Neural crest cell (in vitro differentiated cells): ENCODE data around the gene IL1B. TPM values are rescaled to one million over a fixed set of nuclear protein-coding genes. Genes with fewer than 3 reads are reported as not detected.

Experiments used
- DNase-seq: peaks from one replicate; pipeline ENCODE4 v3.0.0; 2021; ENCODE audit warnings: low read depth, mixed read lengths, low spot score
- H3K27ac Mint-ChIP-seq: one replicate; pipeline ENCODE4 v1.8.0; 2021; ENCODE audit warnings: mild to moderate bottlenecking, mixed read lengths; ENCODE audit not compliant: unreplicated experiment
- H3K27me3 Mint-ChIP-seq: 2 replicates; pipeline ENCODE4 v1.8.0; 2021; ENCODE audit warnings: low read depth, mild to moderate bottlenecking, mixed read lengths
- H3K36me3 Mint-ChIP-seq: 2 replicates; pipeline ENCODE4 v1.8.0; 2021; ENCODE audit warnings: low read depth, mild to moderate bottlenecking, mixed read lengths
- H3K4me1 Mint-ChIP-seq: 2 replicates; pipeline ENCODE4 v1.8.0; 2021; ENCODE audit warnings: mixed read lengths
- H3K4me3 Mint-ChIP-seq: one replicate; pipeline ENCODE4 v1.8.0; 2021; ENCODE audit warnings: mild to moderate bottlenecking, mixed read lengths
- H3K9me3 Mint-ChIP-seq: 2 replicates; pipeline ENCODE4 v1.8.0; 2021; ENCODE audit warnings: mixed read lengths
- CTCF ChIP-seq: fragments of 200-600 bp; sonication (generic); conservative IDR thresholded peaks from 2 replicates; pipeline ENCODE4 v1.5.0; 2021; ENCODE audit warnings: antibody characterized with exemption, mild to moderate bottlenecking
- total RNA-seq: library from RNA; stranded (reverse); gene quantifications from 2 replicates; pipeline ENCODE4 v1.2.1, GENCODE V29; 2021

Gene IL1B
- total RNA-seq, 1 donor from 2014 or later = not detected

- Mint-ChIP-seq H3K4me1 (no peaks in the 10 kb centered on the region), H3K9me3 (peaks cover 14% of the 10 kb centered on the region), H3K27me3 (no peaks in the 10 kb centered on the region), H3K27ac (no peak overlapping the region), H3K36me3 (peaks cover 2% of the 10 kb centered on the region), H3K4me3 (no peak overlapping the region)
- no peak for DNase-seq
- TF ChIP-seq CTCF = no peak
These were observed 35.5 kb downstream of the IL1B start for GRCh38 chr2:112800881-112801583.

DNA sequence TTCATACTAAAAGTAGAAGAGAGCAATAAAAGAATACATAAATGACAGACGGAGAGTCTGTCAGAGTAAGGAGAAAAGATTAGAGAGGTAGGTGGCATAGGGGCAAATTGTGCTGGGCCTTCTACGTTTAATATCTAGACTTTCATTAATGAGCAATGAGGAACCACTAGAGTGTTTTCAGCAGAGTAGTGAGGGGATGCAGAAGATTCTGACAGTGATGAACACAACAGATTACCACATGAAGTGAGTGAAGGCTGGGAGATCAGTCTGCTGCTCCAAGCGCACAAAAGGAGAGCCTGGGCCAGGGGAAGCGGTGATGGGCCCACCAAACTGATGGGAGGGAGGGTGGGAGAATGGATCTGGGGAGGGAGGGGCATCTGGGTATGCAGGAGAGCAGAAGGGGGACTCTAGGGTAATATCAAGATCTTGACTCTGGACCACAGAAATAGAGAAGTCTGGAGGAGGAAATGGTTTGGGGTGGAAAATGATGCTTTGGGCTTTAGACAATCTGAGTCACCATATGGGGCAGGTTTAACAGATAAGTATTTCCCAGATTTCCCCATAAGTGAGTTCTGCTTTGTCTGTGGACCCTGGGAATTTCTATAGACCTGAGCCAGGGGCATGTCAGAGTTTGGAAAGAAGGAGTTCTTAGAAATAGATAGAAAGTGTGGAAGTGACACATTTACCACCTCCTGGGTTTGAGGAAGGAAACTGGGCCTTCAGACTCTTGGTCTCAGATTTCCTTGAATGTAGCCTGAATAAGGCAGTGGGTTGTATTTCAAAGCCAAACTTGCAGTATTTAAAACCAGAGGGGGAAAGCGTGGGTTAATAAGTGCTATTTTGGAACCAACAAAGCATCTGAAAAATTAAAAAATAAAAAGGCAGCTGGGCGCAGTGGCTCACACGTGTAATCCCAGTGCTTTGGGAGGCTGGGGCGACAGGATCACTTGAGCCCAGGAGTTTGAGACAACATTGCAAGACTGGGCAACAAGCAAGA is 37.3 kb downstream of the IL1B start:
- Mint-ChIP-seq H3K36me3 (no peaks in the 10 kb centered on the region), H3K27me3 (no peaks in the 10 kb centered on the region), H3K4me3 (no peak overlapping the region), H3K27ac (no peak overlapping the region), H3K9me3 (peaks cover 16% of the 10 kb centered on the region), H3K4me1 (no peaks in the 10 kb centered on the region)
- no peak for TF ChIP-seq CTCF
- no peak for DNase-seq

GRCh38 chr2:112796486-112796885 is 40.1 kb downstream of the IL1B start:
- no peak overlapping the region for H3K4me3 Mint-ChIP-seq
- DNase-seq = no peak
- no peak for TF ChIP-seq CTCF
- H3K27me3 Mint-ChIP-seq = no peaks in the 10 kb centered on the region
- H3K4me1 Mint-ChIP-seq = no peaks in the 10 kb centered on the region
- H3K9me3 Mint-ChIP-seq = peaks cover 21% of the 10 kb centered on the region
- H3K27ac Mint-ChIP-seq = no peak overlapping the region
- no peaks in the 10 kb centered on the region for H3K36me3 Mint-ChIP-seq

GRCh38 chr2:112795774-112796173 is 40.8 kb downstream of the IL1B start:
- no peaks in the 10 kb centered on the region for H3K27me3 Mint-ChIP-seq
- H3K4me3 Mint-ChIP-seq = no peak overlapping the region
- no peak for DNase-seq
- no peaks in the 10 kb centered on the region for H3K36me3 Mint-ChIP-seq
- no peak for TF ChIP-seq CTCF
- H3K9me3 Mint-ChIP-seq = peaks cover 21% of the 10 kb centered on the region
- H3K4me1 Mint-ChIP-seq = no peaks in the 10 kb centered on the region
- no peak overlapping the region for H3K27ac Mint-ChIP-seq

DNA sequence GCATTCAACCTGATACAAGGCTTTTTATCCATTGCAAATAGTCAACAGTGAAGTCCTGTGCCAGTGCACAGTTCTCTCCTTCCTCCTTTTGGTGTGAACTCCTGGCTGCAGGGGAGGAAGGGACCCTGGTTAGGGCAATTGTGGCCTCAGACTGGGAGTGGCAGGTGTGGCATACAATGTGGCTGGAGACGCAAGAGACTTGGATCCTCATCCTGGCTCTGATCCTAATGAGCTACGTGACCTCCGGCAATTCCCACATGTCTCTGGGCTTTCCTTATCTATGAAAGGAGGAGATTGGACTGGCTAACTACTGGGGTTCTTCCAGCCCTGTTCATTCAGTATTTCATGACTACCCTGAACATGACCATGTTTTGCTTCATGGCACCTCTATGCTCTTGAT is 41.7 kb downstream of the IL1B start:
- Mint-ChIP-seq H3K27me3 (no peaks in the 10 kb centered on the region), H3K4me3 (no peak overlapping the region), H3K27ac (no peak overlapping the region), H3K9me3 (peaks cover 21% of the 10 kb centered on the region), H3K36me3 (peaks cover 3% of the 10 kb centered on the region), H3K4me1 (peaks cover 4% of the 10 kb centered on the region)
- no peak for TF ChIP-seq CTCF
- no peak for DNase-seq
